ENCODE measurements around the gene ZAP70. TPM values are rescaled to one million over a fixed set of nuclear protein-coding genes. Genes with fewer than 3 reads are reported as not detected.

Gene ZAP70
- total RNA-seq, 4 donors from 2014 or later: 3.5 to 13.5 (median 5.3) TPM

GRCh38 chr2:97730245-97730644 is 16.9 kb downstream of the ZAP70 start:
- DNase-seq (ENCODE audit: low spot score in 2 of 2): no peak
- 91 to 95% methylated on average over 1 of the region's 1 CpG for WGBS, 2 donors
- TF ChIP-seq CTCF (IDR thresholded peaks at IDR 0.05) (no peak), EP300 (IDR thresholded peaks at IDR 0.05) (no peak), POLR2A (IDR thresholded peaks at IDR 0.05) (no peak)

DNA sequence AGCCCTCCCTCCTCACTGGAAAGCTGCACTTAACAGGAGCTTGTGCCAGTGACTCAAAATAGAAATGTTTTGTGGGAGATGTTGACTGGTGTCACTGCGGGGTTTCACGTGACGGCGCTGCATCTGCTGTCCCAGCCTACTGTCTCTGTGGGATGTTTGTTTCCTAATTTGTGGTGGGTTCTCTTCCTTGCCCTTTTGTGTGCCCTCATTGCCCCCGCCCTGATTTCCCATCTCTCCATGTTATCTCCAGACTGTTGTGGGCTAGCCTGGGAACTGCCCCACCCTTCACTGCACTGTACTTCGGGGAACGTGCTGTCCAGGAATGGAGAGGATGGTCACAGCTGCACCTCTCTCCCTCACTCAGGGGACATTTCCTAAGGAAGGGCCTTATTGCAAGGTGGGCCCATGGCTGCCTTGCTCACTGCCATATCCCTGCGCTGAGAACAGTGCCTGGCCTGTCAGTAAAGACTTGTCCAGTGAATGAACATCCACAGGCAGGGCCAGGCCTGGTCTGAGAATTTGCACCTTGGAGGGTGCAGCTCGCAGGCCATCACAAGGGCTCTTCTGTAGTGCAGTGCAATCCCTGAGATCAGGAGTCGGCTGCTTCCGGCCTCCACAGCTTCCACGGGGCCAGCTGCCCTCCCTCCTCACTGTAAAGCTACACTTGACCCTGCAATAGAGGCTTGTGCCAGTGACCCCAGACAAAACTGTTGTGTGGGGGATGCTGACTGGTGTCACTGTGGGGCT is 18.1 kb downstream of the ZAP70 start:
- WGBS, 2 donors: 71 to 87% methylated on average over 7 to 12 of the region's 12 CpGs
- Histone ChIP-seq H3K4me1 (no peaks in the 10 kb centered on the region), H3K27ac (no peak overlapping the region), H3K27me3 (no peaks in the 10 kb centered on the region), H3K4me3 (no peak overlapping the region), H3K36me3 (no peaks in the 10 kb centered on the region), H3K9me3 (peaks cover 0 to 24% (median 0%) of the 10 kb centered on the region in 4 donors)
- TF ChIP-seq CTCF (IDR thresholded peaks at IDR 0.05) (no peak), EP300 (IDR thresholded peaks at IDR 0.05) (no peak), POLR2A (IDR thresholded peaks at IDR 0.05) (no peak)
- DNase-seq (ENCODE audit: low spot score in 2 of 2): no peak

More at GRCh38 chr2:97730245-97730644, 16.9 kb downstream of the ZAP70 start:
- Histone ChIP-seq H3K9me3 (peaks cover 0 to 25% (median 0%) of the 10 kb centered on the region in 4 donors), H3K4me1 (no peaks in the 10 kb centered on the region), H3K36me3 (no peaks in the 10 kb centered on the region), H3K4me3 (no peak overlapping the region), H3K27ac (no peak overlapping the region), H3K27me3 (no peaks in the 10 kb centered on the region)

DNA sequence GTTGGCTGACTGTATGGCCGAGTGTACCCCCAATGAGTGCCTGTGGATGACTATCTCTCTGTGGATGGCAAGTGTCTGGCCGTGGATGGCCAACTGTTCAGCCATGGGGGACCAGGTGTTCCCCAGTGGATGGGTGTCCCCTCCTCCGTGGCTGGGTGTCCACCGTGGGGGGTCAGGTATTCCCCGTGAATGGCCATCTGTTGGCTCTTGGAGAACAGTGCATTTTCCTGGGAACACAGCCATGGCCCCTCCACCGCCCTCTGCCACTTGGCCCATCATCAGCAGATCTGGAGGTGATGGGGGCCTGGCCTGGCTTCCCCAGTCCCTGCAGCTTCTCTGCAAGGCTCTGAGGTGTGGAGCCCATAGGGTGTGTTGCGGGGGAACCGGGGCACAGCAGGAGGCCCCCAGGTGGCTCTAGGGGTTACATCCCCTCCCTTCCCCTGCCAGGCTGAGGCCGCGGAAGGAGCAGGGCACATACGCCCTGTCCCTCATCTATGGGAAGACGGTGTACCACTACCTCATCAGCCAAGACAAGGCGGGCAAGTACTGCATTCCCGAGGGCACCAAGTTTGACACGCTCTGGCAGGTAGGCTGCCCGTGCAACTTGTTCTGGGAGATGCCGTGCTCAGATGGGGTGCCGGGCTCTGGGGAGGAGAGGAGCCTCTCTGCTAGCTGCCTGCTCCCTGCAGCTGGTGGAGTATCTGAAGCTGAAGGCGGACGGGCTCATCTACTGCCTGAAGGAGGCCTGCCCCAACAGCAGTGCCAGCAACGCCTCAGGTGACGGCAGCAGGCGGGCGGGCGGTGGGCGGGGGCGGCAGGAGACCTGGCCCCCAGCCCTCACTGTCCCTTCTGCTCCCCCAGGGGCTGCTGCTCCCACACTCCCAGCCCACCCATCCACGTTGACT is 19.3 kb downstream of the ZAP70 start:
- 91% methylated on average over 9 to 26 of the region's 28 CpGs for WGBS, 2 donors
- Histone ChIP-seq H3K27ac (no peak overlapping the region), H3K9me3 (peaks cover 0 to 18% (median 0%) of the 10 kb centered on the region in 4 donors), H3K27me3 (no peaks in the 10 kb centered on the region), H3K4me1 (no peaks in the 10 kb centered on the region), H3K36me3 (no peaks in the 10 kb centered on the region), H3K4me3 (no peak overlapping the region)
- DNase-seq (ENCODE audit: low spot score in 2 of 2): no peak
- TF ChIP-seq EP300 (IDR thresholded peaks at IDR 0.05): no peak
- no peak for TF ChIP-seq POLR2A (IDR thresholded peaks at IDR 0.05)
- TF ChIP-seq CTCF (IDR thresholded peaks at IDR 0.05): no peak

GRCh38 chr2:97733341-97734035 is 20.1 kb downstream of the ZAP70 start:
- Histone ChIP-seq H3K4me1 (no peaks in the 10 kb centered on the region), H3K4me3 (no peak overlapping the region), H3K27me3 (no peaks in the 10 kb centered on the region), H3K27ac (no peak overlapping the region), H3K36me3 (no peaks in the 10 kb centered on the region), H3K9me3 (peaks cover 0 to 18% (median 0%) of the 10 kb centered on the region in 4 donors)
- no peak for DNase-seq (ENCODE audit: low spot score in 2 of 2)
- TF ChIP-seq EP300 (IDR thresholded peaks at IDR 0.05) (no peak), POLR2A (IDR thresholded peaks at IDR 0.05) (no peak), CTCF (IDR thresholded peaks at IDR 0.05) (no peak)
- 87% methylated on average over 20 of the region's 20 CpGs for WGBS, 2 donors

All from tibial nerve (tissue), 4 donors.